PC-3 (cell line): ENCODE results near the gene AVEN. TPM values are rescaled to one million over a fixed set of nuclear protein-coding genes. Genes with fewer than 3 reads are reported as not detected.

Experiments
- ATAC-seq: fragments of 200-7000 bp; cut with Tn5 transposase; 2 replicates; pipeline ENCODE4 v1.9.1; 2020; ENCODE audit warnings: mild to moderate bottlenecking, moderate library complexity
- BruUV-seq: library from RNA; stranded (reverse); fragments of 400-500 nt; replicated peaks from 2 replicates; lab custom pipeline; 2021; lab: Mats Ljungman, UMichigan
- CTCF ChIA-PET: fragments of 300-600 bp; sonication (Branson Sonifier 250); formaldehyde crosslinking; loops from one replicate; lab custom pipeline; 2022; ENCODE audit warnings: antibody characterized with exemption; lab: Charles Lee
- POLR2A ChIA-PET: fragments of 300-600 bp; sonication (Branson Sonifier 250); formaldehyde crosslinking; loops from one replicate; lab custom pipeline; 2022; ENCODE audit warnings: antibody characterized with exemption; ENCODE audit not compliant: unreplicated experiment; lab: Charles Lee
- DNase-seq: peaks from one replicate; pipeline ENCODE4 v3.0.0-alpha.2; 2015
- H2AFZ ChIP-seq: fragments of 300-600 bp; sonication (generic); 2 replicates; pipeline ENCODE4 v1.6.0; 2016; ENCODE audit warnings: antibody characterized with exemption, low read length
- H3F3A ChIP-seq: fragments of 300-600 bp; sonication (generic); one replicate; pipeline ENCODE4 v1.6.0; 2017; ENCODE audit warnings: antibody characterized with exemption, low read length, control low read depth, mild to moderate bottlenecking; ENCODE audit not compliant: unreplicated experiment
- H3K27ac ChIP-seq: fragments of 300-600 bp; sonication (generic); 2 replicates; pipeline ENCODE4 v1.5.1; 2016; ENCODE audit warnings: mild to moderate bottlenecking, low read length
- H3K27me3 ChIP-seq: fragments of 300-600 bp; sonication (generic); 2 replicates; pipeline ENCODE4 v1.6.1; 2016; ENCODE audit warnings: low read length, mixed read lengths
- H3K36me3 ChIP-seq: fragments of 300-600 bp; sonication (generic); 2 replicates; pipeline ENCODE4 v1.6.1; 2016; ENCODE audit warnings: low read depth, mixed run types, low read length, mixed read lengths
- H3K4me1 ChIP-seq: fragments of 300-600 bp; sonication (generic); 2 replicates; pipeline ENCODE4 v1.5.1; 2016; ENCODE audit warnings: low read length; ENCODE audit not compliant: insufficient read depth
- H3K4me2 ChIP-seq: fragments of 300-600 bp; sonication (generic); 2 replicates; pipeline ENCODE4 v1.6.0; 2016; ENCODE audit warnings: low read length
- H3K4me3 ChIP-seq: fragments of 300-600 bp; sonication (generic); 2 replicates; pipeline ENCODE4 v1.5.1; 2016; ENCODE audit warnings: mild to moderate bottlenecking, low read length, mixed read lengths
- H3K79me2 ChIP-seq: fragments of 300-600 bp; sonication (generic); 2 replicates; pipeline ENCODE4 v1.6.1; 2017; ENCODE audit warnings: low read length, mixed read lengths
- H3K9ac ChIP-seq: fragments of 300-600 bp; sonication (generic); 2 replicates; pipeline ENCODE4 v1.6.0; 2016; ENCODE audit warnings: mild to moderate bottlenecking, low read length
- H3K9me2 ChIP-seq: fragments of 300-600 bp; sonication (generic); replicated peaks from 2 replicates; pipeline ENCODE4 v1.6.1; 2016; ENCODE audit warnings: mixed run types, low read length, mixed read lengths
- H3K9me3 ChIP-seq: fragments of 300-600 bp; sonication (generic); 2 replicates; pipeline ENCODE4 v1.6.1; 2016; ENCODE audit warnings: low read length, mixed read lengths
- H4K20me1 ChIP-seq: fragments of 300-600 bp; sonication (generic); 2 replicates; pipeline ENCODE4 v1.6.1; 2016; ENCODE audit warnings: low read length, mixed read lengths
- EZH2 ChIP-seq: fragments of 300-600 bp; sonication (generic); IDR thresholded peaks from one replicate; pipeline ENCODE4 v1.6.1; 2017; ENCODE audit warnings: antibody characterized with exemption, mild to moderate bottlenecking, low read length; ENCODE audit not compliant: unreplicated experiment
- EZH2phosphoT487 ChIP-seq: fragments of 300-600 bp; sonication (generic); IDR thresholded peaks from 2 replicates; pipeline ENCODE4 v1.6.1; 2018; ENCODE audit warnings: mild to moderate bottlenecking, antibody characterized with exemption, low read length, borderline replicate concordance
- intact Hi-C: fragments of 100-400 bp; cut with micrococcal nuclease; formaldehyde crosslinking; loops from 2 replicates; pipeline ENCODE4 v1.9.0; 2023
- total RNA-seq: library from RNA; depleted of rRNA; stranded (reverse); fragments of >200 nt; gene quantifications from 2 replicates; pipeline ENCODE4 v1.2.3, GENCODE V29; 2014
- TF ChIP-seq, protein P1 (sequence below): fragments of 300-600 bp; sonication (generic); conservative IDR thresholded peaks from 2 replicates; pipeline ENCODE4 v1.5.1; 2017; ENCODE audit warnings: antibody characterized with exemption, low read depth, mild to moderate bottlenecking, low read length

AVEN gene
- total RNA-seq, 1 experiment from 2014 or later = 10.5 TPM

DNA sequence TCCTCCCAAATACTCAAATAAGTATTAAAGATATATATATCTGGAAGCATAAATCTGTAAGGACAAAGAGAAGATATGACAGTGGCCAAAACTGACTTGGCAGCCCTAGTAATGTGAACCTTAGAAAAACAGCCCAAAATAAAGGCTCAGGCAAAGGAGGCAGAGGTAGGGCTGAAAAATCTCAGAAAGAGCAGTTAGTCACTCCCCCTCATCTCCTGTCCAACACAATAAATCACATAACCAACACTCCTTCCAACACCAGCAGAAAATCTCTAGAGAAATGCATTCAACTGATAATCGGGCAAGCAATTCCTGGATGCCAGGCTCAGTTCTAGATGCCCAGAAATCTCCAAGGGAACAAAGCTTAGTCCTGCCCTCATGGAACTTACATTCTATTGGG is 92.9 kb downstream of the AVEN start:
- ChIA-PET CTCF (no interaction called here), POLR2A (no interaction called here)
- TF ChIP-seq EZH2 (no peak), EZH2phosphoT487 (no peak)
- TF ChIP-seq, protein P1, sequence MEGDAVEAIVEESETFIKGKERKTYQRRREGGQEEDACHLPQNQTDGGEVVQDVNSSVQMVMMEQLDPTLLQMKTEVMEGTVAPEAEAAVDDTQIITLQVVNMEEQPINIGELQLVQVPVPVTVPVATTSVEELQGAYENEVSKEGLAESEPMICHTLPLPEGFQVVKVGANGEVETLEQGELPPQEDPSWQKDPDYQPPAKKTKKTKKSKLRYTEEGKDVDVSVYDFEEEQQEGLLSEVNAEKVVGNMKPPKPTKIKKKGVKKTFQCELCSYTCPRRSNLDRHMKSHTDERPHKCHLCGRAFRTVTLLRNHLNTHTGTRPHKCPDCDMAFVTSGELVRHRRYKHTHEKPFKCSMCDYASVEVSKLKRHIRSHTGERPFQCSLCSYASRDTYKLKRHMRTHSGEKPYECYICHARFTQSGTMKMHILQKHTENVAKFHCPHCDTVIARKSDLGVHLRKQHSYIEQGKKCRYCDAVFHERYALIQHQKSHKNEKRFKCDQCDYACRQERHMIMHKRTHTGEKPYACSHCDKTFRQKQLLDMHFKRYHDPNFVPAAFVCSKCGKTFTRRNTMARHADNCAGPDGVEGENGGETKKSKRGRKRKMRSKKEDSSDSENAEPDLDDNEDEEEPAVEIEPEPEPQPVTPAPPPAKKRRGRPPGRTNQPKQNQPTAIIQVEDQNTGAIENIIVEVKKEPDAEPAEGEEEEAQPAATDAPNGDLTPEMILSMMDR = no peak
- H4K20me1 ChIP-seq = no peaks in the 10 kb centered on the region
- H3F3A ChIP-seq = no peaks in the 10 kb centered on the region
- no peaks in the 10 kb centered on the region for H3K27me3 ChIP-seq
- H3K4me1 ChIP-seq = no peaks in the 10 kb centered on the region
- no peak for DNase-seq
- H3K4me3 ChIP-seq = no peak overlapping the region
- H2AFZ ChIP-seq = no peak overlapping the region
- intact Hi-C loops = no loop called here
- H3K79me2 ChIP-seq = no peaks in the 10 kb centered on the region
- H3K9me3 ChIP-seq = no peaks in the 10 kb centered on the region
- BruUV-seq = no TSS peak
- no peak for ATAC-seq
- no peak overlapping the region for H3K4me2 ChIP-seq
- H3K9ac ChIP-seq = no peak overlapping the region
- no peak overlapping the region for H3K27ac ChIP-seq
- H3K36me3 ChIP-seq = no peaks in the 10 kb centered on the region
- H3K9me2 ChIP-seq = no peaks in the 10 kb centered on the region

DNA sequence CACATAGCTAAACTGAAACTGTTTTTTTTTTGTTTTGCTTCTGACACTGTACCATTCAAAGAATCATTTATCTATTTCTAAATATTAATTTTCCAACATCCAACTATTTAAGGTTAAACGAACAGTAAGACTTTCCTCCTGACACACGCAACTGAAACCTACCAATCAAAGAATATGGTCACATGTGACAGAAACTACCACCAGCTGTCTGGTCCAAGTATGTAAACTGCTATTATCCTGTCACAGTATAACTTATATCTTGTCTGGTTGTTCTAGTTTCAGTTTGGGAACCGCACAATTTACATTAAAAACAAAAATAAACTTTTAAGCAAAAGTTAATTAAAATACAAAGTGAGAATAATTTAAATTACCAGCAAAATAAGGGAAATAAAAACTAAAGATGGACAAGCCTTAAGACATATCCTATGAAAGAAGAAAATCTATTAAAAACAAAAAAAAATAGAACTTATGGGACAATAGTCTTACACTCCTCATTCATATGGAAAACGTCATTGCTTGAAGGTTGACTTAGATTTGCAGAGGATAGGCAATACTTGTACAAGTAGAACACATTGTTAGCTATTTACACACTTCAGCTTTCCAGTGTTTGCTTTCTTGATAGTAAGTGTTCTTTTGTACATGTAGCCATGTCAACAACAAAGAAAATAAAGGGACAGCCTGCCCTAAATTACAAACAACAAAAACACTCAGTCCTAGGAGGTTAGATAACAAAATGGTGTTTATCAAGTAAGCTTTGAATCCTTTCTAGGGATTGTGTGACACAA is 97.5 kb downstream of the AVEN start:
- H3K36me3 ChIP-seq = no peaks in the 10 kb centered on the region
- H3K4me1 ChIP-seq = no peaks in the 10 kb centered on the region
- H3F3A ChIP-seq = no peaks in the 10 kb centered on the region
- H3K79me2 ChIP-seq = no peaks in the 10 kb centered on the region
- CTCF ChIA-PET = interaction anchor here (0.7 kb wide), 1 partner anchor 8 kb away, joined by 5 read pairs; no protein-coding TSS in a partner anchor
- H4K20me1 ChIP-seq = no peaks in the 10 kb centered on the region
- H3K27ac ChIP-seq = no peak overlapping the region
- H3K4me2 ChIP-seq = no peak overlapping the region
- no peak for DNase-seq
- no peaks in the 10 kb centered on the region for H3K9me2 ChIP-seq
- POLR2A ChIA-PET = no interaction called here
- no peak overlapping the region for H3K9ac ChIP-seq
- no peak overlapping the region for H3K4me3 ChIP-seq
- TF ChIP-seq EZH2 (no peak), EZH2phosphoT487 (no peak)
- TF ChIP-seq, protein P1 = no peak
- H3K27me3 ChIP-seq = no peaks in the 10 kb centered on the region
- BruUV-seq = no TSS peak
- no peak for ATAC-seq
- H2AFZ ChIP-seq = no peak overlapping the region
- intact Hi-C loops = no loop called here
- no peaks in the 10 kb centered on the region for H3K9me3 ChIP-seq

GRCh38 chr15:33934921-33935320 is 104.1 kb downstream of the AVEN start:
- POLR2A ChIA-PET = no interaction called here
- DNase-seq (no peak), ATAC-seq (no peak; the same call in 1 of the 2 replicates)
- Histone ChIP-seq H3K9me2 (no peaks in the 10 kb centered on the region), H3K27ac (no peak overlapping the region), H3K4me2 (no peak overlapping the region), H3K4me3 (no peak overlapping the region), H3K4me1 (no peaks in the 10 kb centered on the region), H3K27me3 (no peaks in the 10 kb centered on the region), H3K9ac (no peak overlapping the region), H3K9me3 (no peaks in the 10 kb centered on the region), H3K36me3 (no peaks in the 10 kb centered on the region), H4K20me1 (no peaks in the 10 kb centered on the region), H3F3A (no peaks in the 10 kb centered on the region), H3K79me2 (no peaks in the 10 kb centered on the region), H2AFZ (no peak overlapping the region)
- CTCF ChIA-PET = no interaction called here
- BruUV-seq = no TSS peak
- intact Hi-C loops = no loop called here
- TF ChIP-seq, protein P1 = no peak
- TF ChIP-seq EZH2phosphoT487 = no peak
- TF ChIP-seq EZH2 = no peak
